AG09309 (cell line): ENCODE results near the gene GREB1L.

Source experiments
- DNase-seq: peaks from one replicate; pipeline ENCODE4 v3.0.0-alpha.2; 2010; ENCODE audit warnings: low read depth
- H3K4me3 ChIP-seq: 2 replicates; pipeline ENCODE4 v1.5.1; 2011; ENCODE audit warnings: mild to moderate bottlenecking, low read depth, low read length, moderate library complexity; ENCODE audit not compliant: control insufficient read depth
- TF ChIP-seq, protein P1 (sequence below): IDR thresholded peaks from 2 replicates; pipeline ENCODE4 v1.5.1; 2011; ENCODE audit warnings: mild to moderate bottlenecking, low read depth, low read length, inconsistent platforms; ENCODE audit not compliant: insufficient read depth, control insufficient read depth; ENCODE audit errors: missing control alignments

The GREB1L gene

DNA sequence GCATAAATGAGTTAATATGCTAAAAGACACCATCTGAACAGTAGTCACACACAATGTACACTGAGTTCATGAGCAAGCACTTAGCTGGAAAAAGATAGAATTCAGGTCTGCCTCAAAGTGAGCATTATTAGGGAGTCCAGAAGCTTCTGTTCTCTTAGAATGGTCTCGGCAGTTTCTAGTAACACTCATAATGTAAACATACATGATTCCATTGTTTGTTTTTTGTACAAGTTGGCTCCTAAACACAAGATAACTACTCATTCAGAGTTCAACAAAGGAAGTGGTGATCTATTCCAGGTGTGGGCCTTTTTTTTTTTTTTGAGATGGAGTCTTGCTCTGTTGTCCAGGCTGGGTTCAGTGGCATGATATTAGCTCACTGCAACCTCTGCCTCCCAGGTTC, 292.3 kb downstream of the GREB1L start:
- H3K4me3 ChIP-seq = no peak overlapping the region
- TF ChIP-seq, protein P1, sequence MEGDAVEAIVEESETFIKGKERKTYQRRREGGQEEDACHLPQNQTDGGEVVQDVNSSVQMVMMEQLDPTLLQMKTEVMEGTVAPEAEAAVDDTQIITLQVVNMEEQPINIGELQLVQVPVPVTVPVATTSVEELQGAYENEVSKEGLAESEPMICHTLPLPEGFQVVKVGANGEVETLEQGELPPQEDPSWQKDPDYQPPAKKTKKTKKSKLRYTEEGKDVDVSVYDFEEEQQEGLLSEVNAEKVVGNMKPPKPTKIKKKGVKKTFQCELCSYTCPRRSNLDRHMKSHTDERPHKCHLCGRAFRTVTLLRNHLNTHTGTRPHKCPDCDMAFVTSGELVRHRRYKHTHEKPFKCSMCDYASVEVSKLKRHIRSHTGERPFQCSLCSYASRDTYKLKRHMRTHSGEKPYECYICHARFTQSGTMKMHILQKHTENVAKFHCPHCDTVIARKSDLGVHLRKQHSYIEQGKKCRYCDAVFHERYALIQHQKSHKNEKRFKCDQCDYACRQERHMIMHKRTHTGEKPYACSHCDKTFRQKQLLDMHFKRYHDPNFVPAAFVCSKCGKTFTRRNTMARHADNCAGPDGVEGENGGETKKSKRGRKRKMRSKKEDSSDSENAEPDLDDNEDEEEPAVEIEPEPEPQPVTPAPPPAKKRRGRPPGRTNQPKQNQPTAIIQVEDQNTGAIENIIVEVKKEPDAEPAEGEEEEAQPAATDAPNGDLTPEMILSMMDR = no peak
- no peak for DNase-seq

DNA sequence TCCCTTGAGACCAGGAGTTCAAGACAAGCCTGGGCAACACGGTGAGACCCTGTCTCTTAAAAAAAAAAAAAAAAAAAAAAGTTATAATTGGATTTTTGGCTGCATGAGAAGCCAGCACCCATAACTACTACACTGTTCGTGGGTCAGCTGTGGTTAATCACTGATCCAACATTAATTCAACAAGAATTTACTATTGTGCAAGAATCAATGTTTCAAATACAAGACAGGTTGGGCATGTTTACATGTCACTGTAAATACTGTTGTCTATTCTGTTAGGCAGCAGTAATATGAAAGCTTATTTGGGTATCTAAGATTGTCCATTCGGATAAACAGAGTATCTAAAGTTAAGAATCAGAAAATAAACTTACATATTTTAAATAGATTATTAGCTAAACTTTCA, 296.2 kb downstream of the GREB1L start:
- DNase-seq = no peak
- TF ChIP-seq, protein P1 = no peak
- no peak overlapping the region for H3K4me3 ChIP-seq

DNA sequence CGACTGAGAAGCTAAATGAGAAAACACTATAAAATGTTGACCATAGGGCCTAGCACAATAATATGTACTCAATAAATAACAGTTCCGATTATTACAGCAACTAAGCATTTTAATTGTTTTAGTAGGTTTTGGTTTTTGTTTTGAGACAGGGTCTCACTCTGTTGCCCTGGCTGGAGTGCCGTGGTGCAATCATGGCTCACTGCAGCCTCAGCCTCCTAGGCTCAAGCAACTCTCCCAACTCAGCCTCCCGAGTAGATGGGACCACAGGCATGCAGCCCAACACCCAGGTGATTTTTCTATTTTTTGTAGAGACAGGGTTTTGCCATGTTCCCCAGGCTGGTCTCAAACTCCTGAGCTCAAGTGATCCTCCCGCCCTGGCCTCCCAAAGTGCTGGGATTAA, 304.4 kb downstream of the GREB1L start:
- no peak for DNase-seq
- H3K4me3 ChIP-seq = no peak overlapping the region
- TF ChIP-seq, protein P1 = no peak

DNA sequence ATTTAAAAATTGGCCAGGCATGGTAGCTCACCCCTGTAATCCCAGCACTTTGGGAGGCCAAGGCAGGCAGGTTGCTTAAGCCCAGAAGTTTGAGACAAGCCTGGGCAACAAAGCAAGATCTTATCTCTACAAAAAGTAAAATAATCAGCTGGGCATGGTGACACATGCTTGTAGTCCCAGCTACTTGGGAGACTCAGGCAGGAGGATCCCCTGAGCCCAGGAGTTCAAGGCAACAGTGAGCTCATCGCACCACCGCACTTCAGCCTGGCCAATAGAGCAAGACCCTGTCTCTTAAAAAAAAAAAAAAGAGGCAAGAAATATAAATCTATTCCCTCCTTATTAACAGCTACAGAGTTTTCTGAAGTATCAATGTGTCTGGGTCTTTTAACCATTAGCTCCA, 306.6 kb downstream of the GREB1L start:
- no peak overlapping the region for H3K4me3 ChIP-seq
- DNase-seq = no peak
- TF ChIP-seq, protein P1 = no peak

DNA sequence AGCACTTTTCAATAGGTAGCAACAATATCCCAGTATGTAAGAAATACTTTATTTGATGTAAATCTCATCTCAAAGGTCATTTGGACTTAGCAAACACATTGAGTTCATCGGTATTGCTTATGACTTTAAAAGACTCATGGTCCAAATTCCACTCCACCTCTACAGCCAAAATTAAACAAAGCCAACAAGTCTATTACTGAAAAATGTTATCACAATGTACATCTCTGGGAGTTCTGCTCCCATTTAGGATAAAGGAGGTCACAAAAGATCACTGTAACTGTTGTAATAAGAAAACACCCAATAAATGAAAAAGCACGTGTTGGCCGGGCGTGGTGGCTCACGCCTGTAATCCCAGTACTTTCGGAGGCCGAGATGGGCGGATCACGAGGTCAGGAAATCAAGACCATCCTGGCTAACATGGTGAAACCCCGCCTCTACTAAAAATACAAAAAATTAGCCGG, 308.5 kb downstream of the GREB1L start:
- no peak overlapping the region for H3K4me3 ChIP-seq
- TF ChIP-seq, protein P1 = no peak
- no peak for DNase-seq

DNA sequence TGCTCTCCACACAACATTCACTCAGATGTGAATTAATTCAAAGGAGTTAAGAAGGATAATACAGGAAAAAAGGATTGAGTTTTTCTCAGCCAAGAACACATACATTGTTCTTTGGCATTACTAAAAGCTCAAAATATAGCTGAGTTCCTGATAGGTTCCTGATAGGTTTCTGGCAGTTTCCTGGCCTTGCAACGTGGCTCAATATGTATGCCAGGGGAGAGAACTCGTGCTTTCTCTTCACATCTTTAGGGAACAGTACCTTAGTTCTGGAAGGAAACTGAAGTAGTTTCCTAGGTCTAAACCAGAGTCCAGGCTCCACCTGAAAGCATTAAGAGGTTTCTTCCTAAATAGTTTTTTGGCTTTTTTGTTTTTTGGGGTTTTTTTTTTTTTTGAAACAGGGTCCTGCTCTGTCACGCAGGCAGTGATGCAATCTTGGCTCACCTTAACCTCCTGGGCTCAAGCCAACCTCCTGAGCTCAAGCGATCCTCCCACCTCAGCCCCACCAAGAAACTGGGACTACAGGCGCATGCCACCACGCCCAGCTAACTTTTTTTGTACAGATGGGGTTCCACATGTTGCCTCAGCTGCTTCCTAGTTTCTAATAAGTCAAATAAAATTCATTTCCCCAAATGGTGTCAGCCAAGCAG, 315.7 kb downstream of the GREB1L start:
- DNase-seq = no peak
- TF ChIP-seq, protein P1 = no peak
- H3K4me3 ChIP-seq = no peak overlapping the region
